ENCODE results near the gene NRP1. TPM values are rescaled to one million over a fixed set of nuclear protein-coding genes. Genes with fewer than 3 reads are reported as not detected.

The NRP1 gene
- total and polyA plus RNA-seq, 2 of the 8 experiments (the other 6 are each of a cell fraction or from before 2014, with no cell fraction given): 1.2 to 2.1 TPM

GRCh38 chr10:33249137-33249536 lies 85.3 kb downstream of the NRP1 start:
- POLR2A ChIA-PET (ENCODE audit: partially characterized antibody): interaction anchor here (0.6 kb wide), 1 partner anchor 59 kb away, joined by 3 read pairs; no protein-coding TSS in a partner anchor
- CTCF ChIA-PET (ENCODE audit: partially characterized antibody): interaction anchor here (0.6 to 0.8 kb wide), 2 partner anchors 9 to 56 kb away, joined by 3 to 4 read pairs; no protein-coding TSS in a partner anchor
- no peaks in the 10 kb centered on the region for H3K79me2 ChIP-seq (ENCODE audit: control insufficient read depth in 1 of 2, insufficient read depth in 2 of 2, low read length in 2 of 2)
- H4K20me1 ChIP-seq (replicated peaks in 1 of 2; ENCODE audit: control insufficient read depth in 1 of 2, insufficient read depth in 2 of 2, low read length in 2 of 2): no peaks in the 10 kb centered on the region
- H4K5ac ChIP-seq (ENCODE audit: insufficient read length, low read depth, low read length): no peak overlapping the region
- FAIRE-seq (no peak), DNase-seq (ENCODE audit: low read depth in 1 of 2, low spot score in 2 of 2) (no peak)
- no peaks in the 10 kb centered on the region for H3K23me2 ChIP-seq (ENCODE audit: low read depth, low read length)
- no peaks in the 10 kb centered on the region for H3K9me3 ChIP-seq (ENCODE audit: insufficient read depth in 2 of 2, low read depth in 1 of 2, low read length in 1 of 2)
- no peaks in the 10 kb centered on the region for H3K79me1 ChIP-seq (ENCODE audit: low read depth, low read length)
- H3K4me2 ChIP-seq (ENCODE audit: insufficient read depth in 1 of 2, low read depth in 2 of 2, low read length in 2 of 2): no peak overlapping the region
- H3K4me3 ChIP-seq (ENCODE audit: extremely low read depth in 1 of 4, insufficient read depth in 2 of 4, low read depth in 3 of 4, low read length in 4 of 4): no peak overlapping the region
- H3K23ac ChIP-seq (ENCODE audit: insufficient read length): no peak overlapping the region
- no peak overlapping the region for H2AK5ac ChIP-seq (ENCODE audit: low read depth, low read length)
- WGBS, 2 experiments (ENCODE audit: extremely low coverage in 1 of 2, insufficient coverage in 1 of 2, insufficient read length in 1 of 2, insufficient replicate concordance in 2 of 2, low coverage in 1 of 2, low lambda C conversion rate in 2 of 2, missing lambda C conversion rate in 1 of 2): 93% methylated on average over 8 of the region's 8 CpGs; no CpG with 5 or more reads in 1 of the 2 experiments
- H3K9ac ChIP-seq (replicated peaks in 1 of 4; ENCODE audit: extremely low read depth in 1 of 4, low read depth in 3 of 4, low read length in 3 of 4): no peak overlapping the region
- no peak overlapping the region for H4K8ac ChIP-seq (ENCODE audit: extremely low read depth, insufficient read depth, low read length)
- no peaks in the 10 kb centered on the region for H3K27me3 ChIP-seq (replicated peaks in 1 of 4; ENCODE audit: control insufficient read depth in 3 of 4, extremely low read depth in 1 of 4, insufficient read depth in 3 of 4, low read length in 3 of 4)
- no peak overlapping the region for H2AFZ ChIP-seq (ENCODE audit: low read length)
- H2BK20ac ChIP-seq (ENCODE audit: low read length): no peak overlapping the region
- no peak overlapping the region for H3K56ac ChIP-seq (replicated peaks; ENCODE audit: insufficient read length, low read depth, low read length)
- H3K4me1 ChIP-seq (replicated peaks in 1 of 4; ENCODE audit: control insufficient read depth in 3 of 4, insufficient read depth in 4 of 4, low read length in 3 of 4): no peaks in the 10 kb centered on the region
- H3K27ac ChIP-seq (ENCODE audit: low read depth, low read length): no peak overlapping the region
- H3K4ac ChIP-seq (replicated peaks; ENCODE audit: insufficient read length, low read depth, low read length): no peak overlapping the region
- no peak overlapping the region for H2BK120ac ChIP-seq (replicated peaks; ENCODE audit: low read depth, low read length)
- H3K36me3 ChIP-seq (ENCODE audit: control insufficient read depth in 2 of 4, insufficient read depth in 4 of 4, low read length in 3 of 4): no peaks in the 10 kb centered on the region
- H3K14ac ChIP-seq (ENCODE audit: insufficient read length): no peak overlapping the region
- H2BK15ac ChIP-seq (ENCODE audit: low read length): no peak overlapping the region
- no peak overlapping the region for H2BK5ac ChIP-seq (ENCODE audit: low read depth, low read length)
- H4K91ac ChIP-seq (replicated peaks; ENCODE audit: insufficient read length, low read length): no peak overlapping the region
- H3K18ac ChIP-seq (ENCODE audit: extremely low read depth, low read length): no peak overlapping the region
- no peak overlapping the region for H2BK12ac ChIP-seq (ENCODE audit: low read depth, low read length)
- no peak for TF ChIP-seq RBBP5 (IDR thresholded peaks at IDR 0.05; ENCODE audit: borderline replicate concordance, low read depth, low read length)
